HepG2 (cell line): ENCODE data around the gene SETD1A. TPM values are rescaled to one million over a fixed set of nuclear protein-coding genes. Genes with fewer than 3 reads are reported as not detected.

Experiments used
- AGO1 ChIP-seq: fragments of 200-400 bp; formaldehyde crosslinking; IDR thresholded peaks from 2 replicates; pipeline ENCODE4 v1.6.1; 2017; ENCODE audit warnings: mild to moderate bottlenecking, low read depth, low read length, moderate library complexity; ENCODE audit not compliant: poor library complexity, severe bottlenecking
- AGO2 ChIP-seq: fragments of 200-400 bp; formaldehyde crosslinking; optimal IDR thresholded peaks from 2 replicates; pipeline ENCODE3; 2017; ENCODE audit warnings: mild to moderate bottlenecking, low read depth, low read length, moderate library complexity
- AKAP8 ChIP-seq: sonication (generic); formaldehyde crosslinking; IDR thresholded peaks from 2 replicates; pipeline ENCODE4 v1.5.1; 2020; ENCODE audit warnings: mild to moderate bottlenecking, missing genetic modification reagents
- CSRNP2 ChIP-seq: sonication (generic); formaldehyde crosslinking; conservative IDR thresholded peaks from 2 replicates; pipeline ENCODE4 v1.8.0; 2022; ENCODE audit warnings: low read depth, missing genetic modification reagents
- FOXK2 ChIP-seq: fragments of 450-650 bp; IDR thresholded peaks from 2 replicates; pipeline ENCODE4 v1.6.1; 2016
- HNRNPL ChIP-seq: fragments of 200-400 bp; formaldehyde crosslinking; IDR thresholded peaks from 2 replicates; pipeline ENCODE4 v1.6.1; 2017; ENCODE audit warnings: mild to moderate bottlenecking, low read depth, low read length
- HOXA7 ChIP-seq: sonication (generic); formaldehyde crosslinking; IDR thresholded peaks from 2 replicates; pipeline ENCODE4 v1.8.1; 2022; ENCODE audit warnings: mild to moderate bottlenecking, missing genetic modification reagents, moderate library complexity
- KLF13 ChIP-seq: sonication (generic); formaldehyde crosslinking; IDR thresholded peaks from 2 replicates; pipeline ENCODE4 v1.4.0; 2020; ENCODE audit warnings: mild to moderate bottlenecking, missing genetic modification reagents
- PHB2 ChIP-seq: fragments of 450-650 bp; IDR thresholded peaks from 2 replicates; pipeline ENCODE4 v1.6.1; 2018; ENCODE audit not compliant: partially characterized antibody
- RFX3 ChIP-seq: IDR thresholded peaks from 2 replicates; pipeline ENCODE4 v1.6.1; 2016; ENCODE audit warnings: missing biosample characterization, missing genetic modification reagents
- SIN3B ChIP-seq: fragments of 150-350 bp; IDR thresholded peaks from 2 replicates; pipeline ENCODE4 v1.6.1; 2014; ENCODE audit warnings: low read length
- SPEN ChIP-seq: sonication (generic); formaldehyde crosslinking; IDR thresholded peaks from 2 replicates; pipeline ENCODE4 v1.5.1; 2020; ENCODE audit warnings: low read depth, mild to moderate bottlenecking, missing genetic modification reagents
- TRIM24 ChIP-seq: sonication (generic); formaldehyde crosslinking; IDR thresholded peaks from 2 replicates; pipeline ENCODE4 v1.8.0; 2022; ENCODE audit warnings: mild to moderate bottlenecking, missing genetic modification reagents
- ZHX1 ChIP-seq: sonication (generic); formaldehyde crosslinking; IDR thresholded peaks from 2 replicates; pipeline ENCODE4 v1.8.1; 2022; ENCODE audit warnings: low read depth, mild to moderate bottlenecking, missing genetic modification reagents
- ZNF136 ChIP-seq: sonication (generic); formaldehyde crosslinking; IDR thresholded peaks from 2 replicates; pipeline ENCODE4 v1.8.1; 2022; ENCODE audit warnings: low read depth, mild to moderate bottlenecking, moderate library complexity, missing genetic modification reagents
- ZNF343 ChIP-seq: sonication (generic); formaldehyde crosslinking; IDR thresholded peaks from 2 replicates; pipeline ENCODE4 v1.4.0; 2020; ENCODE audit warnings: mild to moderate bottlenecking, missing genetic modification reagents
- ZNF572 ChIP-seq: sonication (generic); formaldehyde crosslinking; IDR thresholded peaks from 2 replicates; pipeline ENCODE4 v1.5.1; 2020; ENCODE audit warnings: mild to moderate bottlenecking, missing genetic modification reagents
- ZNF607 ChIP-seq: sonication (generic); formaldehyde crosslinking; IDR thresholded peaks from 2 replicates; pipeline ENCODE4 v1.5.1; 2020; ENCODE audit warnings: missing genetic modification reagents, mild to moderate bottlenecking, borderline replicate concordance
- ZNF724P ChIP-seq: sonication (generic); formaldehyde crosslinking; IDR thresholded peaks from 2 replicates; pipeline ENCODE4 v1.8.0; 2022; ENCODE audit warnings: missing genetic modification reagents, borderline replicate concordance
- ZNF780A ChIP-seq: sonication (generic); formaldehyde crosslinking; IDR thresholded peaks from 2 replicates; pipeline ENCODE4 v1.8.0; 2022; ENCODE audit warnings: mild to moderate bottlenecking, missing genetic modification reagents, moderate library complexity
- ZSCAN12 ChIP-seq: sonication (generic); formaldehyde crosslinking; IDR thresholded peaks from 2 replicates; pipeline ENCODE4 v1.9.0; 2021; ENCODE audit warnings: mild to moderate bottlenecking, missing genetic modification reagents
- polyA plus RNA-seq, 8 experiments: library from polyadenylated mRNA; depleted of rRNA in 3 of 8; stranded (reverse) in 7 of 8; unstranded in 1 of 8; fragments of >200 nt; fragmentation: Illumina TruSeq in 4 of 8; extraction: Trizol in 4 of 8; gene quantifications; 2 replicates each; pipeline versions ENCODE4 v1.2.1 to v1.2.3, GENCODE V29; 2011 to 2016; ENCODE audit warnings: low read depth in 4 of 8, missing spikeins in 1 of 8, mixed read lengths in 1 of 8; ENCODE audit not compliant: insufficient read depth in 1 of 8
- total RNA-seq, 5 experiments: library from RNA; depleted of rRNA; stranded (reverse); fragments of >200 nt; fragmentation: Illumina TruSeq; extraction: Trizol; gene quantifications; 2 replicates each; pipeline ENCODE4 v1.2.3, GENCODE V29; 2016; ENCODE audit warnings: low read depth in 1 of 5
- TF ChIP-seq, protein P1 (sequence below): sonication (generic); formaldehyde crosslinking; IDR thresholded peaks from 2 replicates; pipeline ENCODE4 v1.4.0; 2020; ENCODE audit warnings: mild to moderate bottlenecking, missing genetic modification reagents, borderline replicate concordance
- TF ChIP-seq, protein P2 (sequence below): IDR thresholded peaks from 2 replicates; pipeline ENCODE4 v1.6.1; 2016; ENCODE audit warnings: low read depth, control low read depth

The SETD1A gene
- total and polyA plus RNA-seq, 2 of the 13 experiments (the other 11 are each of a cell fraction or from before 2014, with no cell fraction given) = 3.8 to 5.6 TPM

- TF ChIP-seq SPEN (CRISPR knock-in tag) (peak; percentile 85), HOXA7 (no peak), ZNF136 (CRISPR knock-in tag) (peak; percentile 93), PHB2 (no peak), ZNF607 (peak; percentile 79; the same call in 1 of the 2 replicates), HNRNPL (peak; percentile 71; the same call in 1 of the 2 replicates), TRIM24 (0 out of 2 replicates have a peak, but pooled peaks have one; percentile 7), AGO2 (no peak), SIN3B (no peak), ZHX1 (CRISPR knock-in tag) (0 out of 2 replicates have a peak, but pooled peaks have one; percentile 53), AGO1 (no peak), ZNF724P (CRISPR knock-in tag) (peak; percentile 68; the same call in 1 of the 2 replicates), KLF13 (CRISPR knock-in tag) (peak; percentile 24; the same call in 1 of the 2 replicates), RFX3 (CRISPR knock-in tag) (no peak), ZNF343 (CRISPR knock-in tag) (peak; percentile 68; the same call in 1 of the 2 replicates), ZNF780A (CRISPR knock-in tag) (no peak; the same call in 1 of the 2 replicates), AKAP8 (CRISPR knock-in tag) (peak; percentile 66), FOXK2 (no peak), ZSCAN12 (CRISPR knock-in tag) (no peak), ZNF572 (0 out of 2 replicates have a peak, but pooled peaks have one; percentile 88), CSRNP2 (CRISPR knock-in tag) (no peak)
- TF ChIP-seq, protein P1, sequence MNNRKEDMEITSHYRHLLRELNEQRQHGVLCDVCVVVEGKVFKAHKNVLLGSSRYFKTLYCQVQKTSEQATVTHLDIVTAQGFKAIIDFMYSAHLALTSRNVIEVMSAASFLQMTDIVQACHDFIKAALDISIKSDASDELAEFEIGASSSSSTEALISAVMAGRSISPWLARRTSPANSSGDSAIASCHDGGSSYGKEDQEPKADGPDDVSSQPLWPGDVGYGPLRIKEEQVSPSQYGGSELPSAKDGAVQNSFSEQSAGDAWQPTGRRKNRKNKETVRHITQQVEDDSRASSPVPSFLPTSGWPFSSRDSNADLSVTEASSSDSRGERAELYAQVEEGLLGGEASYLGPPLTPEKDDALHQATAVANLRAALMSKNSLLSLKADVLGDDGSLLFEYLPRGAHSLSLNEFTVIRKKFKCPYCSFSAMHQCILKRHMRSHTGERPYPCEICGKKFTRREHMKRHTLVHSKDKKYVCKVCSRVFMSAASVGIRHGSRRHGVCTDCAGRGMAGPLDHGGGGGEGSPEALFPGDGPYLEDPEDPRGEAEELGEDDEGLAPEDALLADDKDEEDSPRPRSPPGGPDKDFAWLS = peak; percentile 70; the same call in 1 of the 2 replicates
- TF ChIP-seq, protein P2, sequence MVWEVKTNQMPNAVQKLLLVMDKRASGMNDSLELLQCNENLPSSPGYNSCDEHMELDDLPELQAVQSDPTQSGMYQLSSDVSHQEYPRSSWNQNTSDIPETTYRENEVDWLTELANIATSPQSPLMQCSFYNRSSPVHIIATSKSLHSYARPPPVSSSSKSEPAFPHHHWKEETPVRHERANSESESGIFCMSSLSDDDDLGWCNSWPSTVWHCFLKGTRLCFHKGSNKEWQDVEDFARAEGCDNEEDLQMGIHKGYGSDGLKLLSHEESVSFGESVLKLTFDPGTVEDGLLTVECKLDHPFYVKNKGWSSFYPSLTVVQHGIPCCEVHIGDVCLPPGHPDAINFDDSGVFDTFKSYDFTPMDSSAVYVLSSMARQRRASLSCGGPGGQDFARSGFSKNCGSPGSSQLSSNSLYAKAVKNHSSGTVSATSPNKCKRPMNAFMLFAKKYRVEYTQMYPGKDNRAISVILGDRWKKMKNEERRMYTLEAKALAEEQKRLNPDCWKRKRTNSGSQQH (CRISPR knock-in tag) = peak; percentile 18; the same call in 1 of the 2 replicates
Observed at GRCh38 chr16:30985401-30986128, 28.0 kb downstream of the SETD1A start (continued).
